Mucosa of descending colon (tissue), 3 donors: ENCODE measurements around the gene IL1RL2. TPM values are rescaled to one million over a fixed set of nuclear protein-coding genes. Genes with fewer than 3 reads are reported as not detected.

ENCODE experiments used
- ATAC-seq: fragments of 200-7000 bp; cut with Tn5 transposase; one replicate; pipeline ENCODE4 v1.9.1; 2020; ENCODE audit warnings: mild to moderate bottlenecking, moderate library complexity
- DNase-seq, 3 donors: peaks; one replicate each; pipeline ENCODE4 v3.0.0-alpha.2; 2020
- H3K36me3 ChIP-seq: fragments of 200-600 bp; one replicate; pipeline ENCODE4 v1.8.0; 2021; ENCODE audit warnings: low read depth, mild to moderate bottlenecking
- H3K4me1 ChIP-seq: fragments of 200-600 bp; one replicate; pipeline ENCODE4 v1.8.0; 2021; ENCODE audit warnings: low read depth, mild to moderate bottlenecking
- H3K4me3 ChIP-seq: fragments of 200-600 bp; one replicate; pipeline ENCODE4 v1.8.0; 2021; ENCODE audit warnings: mild to moderate bottlenecking
- H3K9me3 ChIP-seq: fragments of 200-600 bp; one replicate; pipeline ENCODE4 v1.8.0; 2021; ENCODE audit warnings: mild to moderate bottlenecking
- CTCF ChIP-seq: fragments of 200-600 bp; IDR thresholded peaks from one replicate; pipeline ENCODE4 v1.8.0; 2022; ENCODE audit warnings: antibody characterized with exemption, mild to moderate bottlenecking
- intact Hi-C, 2 donors: fragments of 100-400 bp; cut with DNase I in 1 of 2; cut with micrococcal nuclease in 1 of 2; formaldehyde crosslinking; loops; one replicate each; pipeline versions ENCODE4 v1.11.0 to v1.11.1; 2022; cut with DNase I, micrococcal nuclease
- total RNA-seq, 3 donors: library from RNA; stranded (reverse); fragmentation: NEBNext Ultra II Directional in 2 of 3; extraction: Animal tissue kit (Norgen Biotek cat#: 25700) in 2 of 3; gene quantifications; one replicate each; pipeline versions ENCODE4 v1.2.1 to v1.2.4, GENCODE V29; 2021 to 2023
- donor health status: DM: no; HTN: no; CAD: no; lungs with moderate emphysema.
- donor health status: DM: no; HTN: no; CAD: no.
- donor health status: DM: no; HTN: yes; CAD: no.

The IL1RL2 gene
- total RNA-seq, 3 donors from 2014 or later, result 1.5 to 1.7 (median 1.5) TPM

GRCh38 chr2:102262216-102263129, 75.7 kb downstream of the IL1RL2 start:
- TF ChIP-seq CTCF, result no peak
- no peak for ATAC-seq
- intact Hi-C loops, result no loop called here
- DNase-seq, result no peak
- Histone ChIP-seq H3K4me1 (no peaks in the 10 kb centered on the region), H3K9me3 (no peaks in the 10 kb centered on the region), H3K4me3 (no peak overlapping the region), H3K36me3 (no peaks in the 10 kb centered on the region)

GRCh38 chr2:102264952-102265351, 78.1 kb downstream of the IL1RL2 start:
- Histone ChIP-seq H3K4me3 (no peak overlapping the region), H3K36me3 (no peaks in the 10 kb centered on the region), H3K9me3 (no peaks in the 10 kb centered on the region), H3K4me1 (no peaks in the 10 kb centered on the region)
- no peak for ATAC-seq
- TF ChIP-seq CTCF, result no peak
- no peak for DNase-seq
- intact Hi-C loops, result no loop called here

- H3K4me1 ChIP-seq, result no peaks in the 10 kb centered on the region
- no peak overlapping the region for H3K4me3 ChIP-seq
- ATAC-seq, result no peak
- no peak for TF ChIP-seq CTCF
- no peaks in the 10 kb centered on the region for H3K9me3 ChIP-seq
- no peak for DNase-seq
- no peaks in the 10 kb centered on the region for H3K36me3 ChIP-seq
- intact Hi-C loops, result no loop called here
These were observed 79.4 kb downstream of the IL1RL2 start for GRCh38 chr2:102266204-102266603.

GRCh38 chr2:102267774-102268173, 81.0 kb downstream of the IL1RL2 start:
- no peaks in the 10 kb centered on the region for H3K9me3 ChIP-seq
- intact Hi-C loops, result no loop called here
- DNase-seq (no peak), ATAC-seq (no peak)
- no peak overlapping the region for H3K4me3 ChIP-seq
- TF ChIP-seq CTCF, result no peak
- no peaks in the 10 kb centered on the region for H3K4me1 ChIP-seq
- H3K36me3 ChIP-seq, result no peaks in the 10 kb centered on the region

- Histone ChIP-seq H3K36me3 (no peaks in the 10 kb centered on the region), H3K4me1 (no peaks in the 10 kb centered on the region), H3K4me3 (no peak overlapping the region), H3K9me3 (no peaks in the 10 kb centered on the region)
- DNase-seq, result no peak
- no peak for TF ChIP-seq CTCF
- intact Hi-C loops, result no loop called here
- ATAC-seq, result no peak
These were observed 81.8 kb downstream of the IL1RL2 start for GRCh38 chr2:102268510-102269199.
